Osteoblast (primary cell): ENCODE results near the gene CROT. TPM values are rescaled to one million over a fixed set of nuclear protein-coding genes. Genes with fewer than 3 reads are reported as not detected.

Experiments used
- DNase-seq: peaks from one replicate; pipeline ENCODE4 v3.0.0; 2011; ENCODE audit warnings: low spot score, mixed read lengths; ENCODE audit not compliant: insufficient read length; ENCODE audit errors: missing footprints
- H2AFZ ChIP-seq: 2 replicates; pipeline ENCODE4 v1.6.0; 2011; ENCODE audit warnings: mild to moderate bottlenecking, low read length
- H3K27ac ChIP-seq: 2 replicates; pipeline ENCODE4 v1.5.1; 2011; ENCODE audit warnings: mild to moderate bottlenecking, low read depth, low read length, moderate library complexity
- H3K27me3 ChIP-seq: 2 replicates; pipeline ENCODE4 v1.6.0; 2012; ENCODE audit warnings: mild to moderate bottlenecking, control low read depth, inconsistent platforms, low read length, moderate library complexity; ENCODE audit not compliant: insufficient read depth
- H3K36me3 ChIP-seq: 2 replicates; pipeline ENCODE4 v1.5.1; 2011; ENCODE audit warnings: mild to moderate bottlenecking, low read length, control low read depth, moderate library complexity; ENCODE audit not compliant: insufficient read depth
- H3K4me1 ChIP-seq: 2 replicates; pipeline ENCODE4 v1.5.1; 2011; ENCODE audit warnings: mild to moderate bottlenecking, low read length, control low read depth, moderate library complexity; ENCODE audit not compliant: insufficient read depth
- H3K4me2 ChIP-seq: 2 replicates; pipeline ENCODE4 v1.6.0; 2011; ENCODE audit warnings: mild to moderate bottlenecking, low read length; ENCODE audit not compliant: insufficient read depth
- H3K4me3 ChIP-seq: fragments of 200-600 bp; sonication (generic); 3 replicates; pipeline ENCODE4 v1.5.1; 2012; ENCODE audit warnings: mild to moderate bottlenecking, low read length, inconsistent platforms; ENCODE audit not compliant: insufficient read depth
- H3K79me2 ChIP-seq: 2 replicates; pipeline ENCODE4 v1.6.0; 2012; ENCODE audit warnings: mild to moderate bottlenecking, low read length, control low read depth, inconsistent platforms; ENCODE audit not compliant: insufficient read depth
- H3K9me3 ChIP-seq: 2 replicates; pipeline ENCODE4 v1.5.1; 2011; ENCODE audit warnings: low read depth, low read length, control low read depth
- H4K20me1 ChIP-seq: 2 replicates; pipeline ENCODE4 v1.6.0; 2012; ENCODE audit warnings: mild to moderate bottlenecking, low read length, control low read depth; ENCODE audit not compliant: insufficient read depth
- small RNA-seq: library from RNA; depleted of rRNA; stranded (forward); fragments of <200 nt; gene quantifications from one replicate; pipeline ENCODE3, GENCODE V24; 2012
- total RNA-seq: library from RNA; depleted of rRNA; stranded (reverse); fragments of >200 nt; gene quantifications from 2 replicates; pipeline ENCODE4 v1.2.3, GENCODE V29; 2012
- TF ChIP-seq, protein P1 (sequence below): IDR thresholded peaks from 2 replicates; pipeline ENCODE4 v1.5.1; 2011; ENCODE audit warnings: mild to moderate bottlenecking, low read depth, low read length, moderate library complexity; ENCODE audit errors: extremely low read depth

CROT gene
- total RNA-seq, 1 donor = 14.8 TPM

GRCh38 chr7:87445897-87446296, 100.4 kb downstream of the CROT start:
- Histone ChIP-seq H2AFZ (no peak overlapping the region), H3K4me2 (no peak overlapping the region), H3K36me3 (no peaks in the 10 kb centered on the region), H3K27me3 (no peaks in the 10 kb centered on the region), H3K27ac (no peak overlapping the region), H3K9me3 (no peaks in the 10 kb centered on the region), H4K20me1 (no peaks in the 10 kb centered on the region), H3K4me3 (no peak overlapping the region), H3K4me1 (no peaks in the 10 kb centered on the region), H3K79me2 (no peaks in the 10 kb centered on the region)
- DNase-seq = no peak
- TF ChIP-seq, protein P1, sequence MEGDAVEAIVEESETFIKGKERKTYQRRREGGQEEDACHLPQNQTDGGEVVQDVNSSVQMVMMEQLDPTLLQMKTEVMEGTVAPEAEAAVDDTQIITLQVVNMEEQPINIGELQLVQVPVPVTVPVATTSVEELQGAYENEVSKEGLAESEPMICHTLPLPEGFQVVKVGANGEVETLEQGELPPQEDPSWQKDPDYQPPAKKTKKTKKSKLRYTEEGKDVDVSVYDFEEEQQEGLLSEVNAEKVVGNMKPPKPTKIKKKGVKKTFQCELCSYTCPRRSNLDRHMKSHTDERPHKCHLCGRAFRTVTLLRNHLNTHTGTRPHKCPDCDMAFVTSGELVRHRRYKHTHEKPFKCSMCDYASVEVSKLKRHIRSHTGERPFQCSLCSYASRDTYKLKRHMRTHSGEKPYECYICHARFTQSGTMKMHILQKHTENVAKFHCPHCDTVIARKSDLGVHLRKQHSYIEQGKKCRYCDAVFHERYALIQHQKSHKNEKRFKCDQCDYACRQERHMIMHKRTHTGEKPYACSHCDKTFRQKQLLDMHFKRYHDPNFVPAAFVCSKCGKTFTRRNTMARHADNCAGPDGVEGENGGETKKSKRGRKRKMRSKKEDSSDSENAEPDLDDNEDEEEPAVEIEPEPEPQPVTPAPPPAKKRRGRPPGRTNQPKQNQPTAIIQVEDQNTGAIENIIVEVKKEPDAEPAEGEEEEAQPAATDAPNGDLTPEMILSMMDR = no peak

DNA sequence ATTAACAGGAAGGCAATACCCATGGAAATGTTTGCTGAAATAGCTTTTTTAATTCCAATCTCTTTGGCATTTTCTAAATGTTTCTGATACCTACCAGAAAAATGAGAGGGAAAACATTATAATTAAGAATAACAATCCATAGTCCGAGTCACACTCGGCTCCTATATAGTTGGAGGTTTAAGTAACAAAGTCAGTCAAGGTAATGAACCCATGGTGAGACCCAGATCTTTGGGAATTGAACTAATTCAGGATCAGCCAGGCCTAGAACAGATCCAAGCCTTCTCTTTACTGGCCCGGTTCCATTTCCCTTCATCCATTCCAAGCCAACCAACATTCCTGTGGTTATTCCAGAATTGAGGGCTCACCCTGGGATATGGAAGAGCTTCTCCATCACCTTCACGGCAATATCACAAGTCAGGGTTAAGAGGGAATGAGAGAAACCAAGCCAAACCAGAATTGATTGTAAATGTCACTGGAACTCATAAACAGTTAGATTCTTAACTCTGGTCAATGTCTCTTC, 101.7 kb downstream of the CROT start:
- TF ChIP-seq, protein P1 = no peak
- Histone ChIP-seq H3K27ac (no peak overlapping the region), H3K36me3 (no peaks in the 10 kb centered on the region), H4K20me1 (no peaks in the 10 kb centered on the region), H3K4me3 (no peak overlapping the region), H3K79me2 (no peaks in the 10 kb centered on the region), H3K9me3 (no peaks in the 10 kb centered on the region), H2AFZ (no peak overlapping the region), H3K4me2 (no peak overlapping the region), H3K27me3 (no peaks in the 10 kb centered on the region), H3K4me1 (no peaks in the 10 kb centered on the region)
- no peak for DNase-seq

DNA sequence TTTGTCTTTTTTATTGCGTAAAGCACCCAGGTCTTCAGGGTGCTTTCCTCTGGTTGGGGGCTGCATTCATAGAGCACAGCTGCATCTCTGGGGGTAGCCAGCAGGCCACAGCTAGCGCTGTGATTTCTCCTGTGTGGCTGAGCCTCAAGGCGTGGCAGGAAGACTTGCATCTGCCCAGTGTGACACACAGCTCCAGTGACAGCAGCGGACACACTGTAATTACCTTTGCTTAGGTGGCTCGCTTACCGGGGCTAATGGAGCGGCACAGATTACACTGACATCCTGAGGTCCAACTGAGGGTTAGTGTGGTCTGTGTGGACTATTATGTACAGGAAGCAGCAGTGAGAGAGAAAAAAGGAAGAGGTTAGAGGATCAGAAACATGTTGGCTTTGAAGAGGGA, 102.9 kb downstream of the CROT start:
- DNase-seq = no peak
- H3K36me3 ChIP-seq = no peaks in the 10 kb centered on the region
- H3K4me1 ChIP-seq = no peaks in the 10 kb centered on the region
- H3K79me2 ChIP-seq = no peaks in the 10 kb centered on the region
- no peak overlapping the region for H3K27ac ChIP-seq
- TF ChIP-seq, protein P1 = no peak
- H3K4me2 ChIP-seq = no peak overlapping the region
- no peaks in the 10 kb centered on the region for H4K20me1 ChIP-seq
- H2AFZ ChIP-seq = no peak overlapping the region
- no peaks in the 10 kb centered on the region for H3K9me3 ChIP-seq
- no peak overlapping the region for H3K4me3 ChIP-seq
- H3K27me3 ChIP-seq = no peaks in the 10 kb centered on the region

Small RNA genes within 50 kb of the gene (small RNA-seq; reads per million reads assigned to genes)
- gene RF02195 (not detected), gene RF02196 (not detected)

Other genes starting within 250 kb of the CROT start
- 70.6 and 77.5 TPM in 2 replicates for gene DMTF1, start 193.2 kb upstream of the CROT start, total RNA-seq
- 31.2 and 35.5 TPM in 2 replicates for gene TMEM243, start 125.9 kb upstream of the CROT start, total RNA-seq
- under 0.01 and 0.36 TPM in 2 replicates for gene ABCB4, start 130.0 kb downstream of the CROT start, total RNA-seq